Stimulated activated CD4-positive, alpha-beta T cell treated with anti-CD3 and anti-CD28 coated beads, Interleukin-4, amount 100 ng/mL, for 24 hours (primary cell): ENCODE results near the gene TEX54.
"Not testable (repeated sequence)": the region's sequence is repeated elsewhere in the genome, so short reads cannot be mapped to it uniquely, and the experiment has no call there.

Experiments used
- DNase-seq: peaks from one replicate; pipeline ENCODE4 v3.0.0-alpha.2; 2020

TEX54 gene

GRCh38 chr11:62854825-62855570, 22.4 kb upstream of the TEX54 start:
- no peak for DNase-seq

GRCh38 chr11:62854013-62854824, 21.6 kb upstream of the TEX54 start:
- peak; percentile 30 for DNase-seq

- DNase-seq = peak; percentile 43
These were observed 20.8 kb upstream of the TEX54 start for GRCh38 chr11:62853279-62853965.

- no peak for DNase-seq
These were observed 20.0 kb upstream of the TEX54 start for GRCh38 chr11:62852523-62853188.

GRCh38 chr11:62851807-62852522, 19.3 kb upstream of the TEX54 start:
- DNase-seq = no peak

GRCh38 chr11:62850911-62851806, 18.5 kb upstream of the TEX54 start:
- peak; percentile 38 for DNase-seq

GRCh38 chr11:62847767-62848314, 15.2 kb upstream of the TEX54 start:
- no peak for DNase-seq

- no peak for DNase-seq
These were observed 13.5 kb upstream of the TEX54 start for GRCh38 chr11:62846177-62846576.

GRCh38 chr11:62844154-62844553, 11.5 kb upstream of the TEX54 start:
- DNase-seq = no peak

- DNase-seq = no peak
These were observed 10.8 kb upstream of the TEX54 start for GRCh38 chr11:62843466-62843865.

GRCh38 chr11:62842891-62843290, 10.2 kb upstream of the TEX54 start:
- not testable (repeated sequence) for DNase-seq

- DNase-seq = peak; percentile 37
These were observed 9.6 kb upstream of the TEX54 start for GRCh38 chr11:62842171-62842741.

- DNase-seq = peak; percentile 88
These were observed 8.9 kb upstream of the TEX54 start for GRCh38 chr11:62841361-62842170.

GRCh38 chr11:62840721-62841360, 8.2 kb upstream of the TEX54 start:
- peak; percentile 92 for DNase-seq

GRCh38 chr11:62839050-62839945, 6.7 kb upstream of the TEX54 start, which contains the start of gene WDR74:
TSS of gene WDR74 (minus strand) at chr11:62839590. CDS start at chr11:62839570, 20 bp downstream.
- DNase-seq = peak; percentile 92

- no peak for DNase-seq
These were observed 2.7 kb upstream of the TEX54 start for GRCh38 chr11:62835336-62835735.

- peak; percentile 100 for DNase-seq
These were observed 913 bp downstream of the TEX54 start, which contains the start of gene STX5 for GRCh38 chr11:62831520-62832335. TSS of gene STX5 (minus strand) at chr11:62832051. CDS start at chr11:62831243, 808 bp downstream.
